DND-41 (cell line): ENCODE results near the gene SPNS2.

Source experiments
- ATAC-seq: fragments of 200-7000 bp; cut with Tn5 transposase; 3 replicates; pipeline ENCODE4 v1.9.1; 2021; ENCODE audit warnings: low read depth; ENCODE audit not compliant: insufficient read depth
- DNase-seq: peaks from one replicate; pipeline ENCODE4 v3.0.0-alpha.2; 2020
- H2AFZ ChIP-seq: 2 replicates; pipeline ENCODE4 v1.6.0; 2012; ENCODE audit warnings: low read depth, low read length
- H3K27ac ChIP-seq: 2 replicates; pipeline ENCODE4 v1.5.1; 2012; ENCODE audit warnings: low read length, inconsistent platforms
- H3K27me3 ChIP-seq: fragments of 200-600 bp; sonication (generic); 2 replicates; pipeline ENCODE4 v1.6.0; 2012; ENCODE audit warnings: low read length, mild to moderate bottlenecking, inconsistent platforms; ENCODE audit not compliant: insufficient read depth, poor library complexity
- H3K36me3 ChIP-seq: 2 replicates; pipeline ENCODE4 v1.5.1; 2012; ENCODE audit warnings: low read length, inconsistent platforms; ENCODE audit not compliant: insufficient read depth
- H3K4me1 ChIP-seq: 2 replicates; pipeline ENCODE4 v1.5.1; 2012; ENCODE audit warnings: mild to moderate bottlenecking, low read length; ENCODE audit not compliant: insufficient read depth
- H3K4me2 ChIP-seq: 2 replicates; pipeline ENCODE4 v1.6.0; 2012; ENCODE audit warnings: mild to moderate bottlenecking, moderate library complexity, low read length, inconsistent platforms; ENCODE audit not compliant: insufficient read depth
- H3K4me3 ChIP-seq, 2 experiments: fragments of 200-600 bp in 1 of 2; shearing (Covaris generic) in 1 of 2; 2 replicates each; pipeline ENCODE4 v1.5.1; 2012 to 2016; ENCODE audit warnings: inconsistent platforms in 2 of 2, low read length in 2 of 2, mild to moderate bottlenecking in 2 of 2, low read depth in 1 of 2, moderate library complexity in 1 of 2
- H3K79me2 ChIP-seq: 2 replicates; pipeline ENCODE4 v1.6.0; 2012; ENCODE audit warnings: low read length, inconsistent platforms; ENCODE audit not compliant: insufficient read depth
- H3K9ac ChIP-seq: 2 replicates; pipeline ENCODE4 v1.6.0; 2012; ENCODE audit warnings: low read depth, mild to moderate bottlenecking, inconsistent platforms, low read length, moderate library complexity
- H3K9me3 ChIP-seq: 2 replicates; pipeline ENCODE4 v1.5.1; 2012; ENCODE audit warnings: low read length, moderate library complexity, mild to moderate bottlenecking, inconsistent platforms; ENCODE audit not compliant: insufficient read depth, severe bottlenecking
- H4K20me1 ChIP-seq: 2 replicates; pipeline ENCODE4 v1.6.0; 2012; ENCODE audit warnings: low read length; ENCODE audit not compliant: insufficient read depth
- CTCF ChIP-seq: IDR thresholded peaks from 2 replicates; pipeline ENCODE4 v1.5.1; 2012; ENCODE audit warnings: borderline replicate concordance, low read length, moderate library complexity, mild to moderate bottlenecking; ENCODE audit not compliant: poor library complexity, severe bottlenecking; ENCODE audit errors: extremely low read depth
- EZH2 ChIP-seq: IDR thresholded peaks from 3 replicates; pipeline ENCODE4 v1.6.1; 2012; ENCODE audit warnings: borderline replicate concordance, low read depth, mild to moderate bottlenecking, moderate library complexity, low read length, inconsistent platforms; ENCODE audit not compliant: severe bottlenecking

The SPNS2 gene

GRCh38 chr17:4544135-4544950 is 45.7 kb downstream of the SPNS2 start:
- no peak overlapping the region for H3K9ac ChIP-seq
- H3K36me3 ChIP-seq: peaks cover 93% of the 10 kb centered on the region
- H3K79me2 ChIP-seq: no peaks in the 10 kb centered on the region

GRCh38 chr17:4544951-4545216 is 46.2 kb downstream of the SPNS2 start:
- H3K9ac ChIP-seq: no peak overlapping the region
- H3K4me3 ChIP-seq: no peak overlapping the region
- ATAC-seq (no peak), DNase-seq (no peak)
- no peaks in the 10 kb centered on the region for H3K9me3 ChIP-seq
- no peak for TF ChIP-seq CTCF
- no peak for TF ChIP-seq EZH2
- no peak overlapping the region for H2AFZ ChIP-seq
- no peaks in the 10 kb centered on the region for H3K4me1 ChIP-seq
- no peak overlapping the region for H3K4me2 ChIP-seq
- H3K36me3 ChIP-seq: peaks cover 93% of the 10 kb centered on the region
- H3K79me2 ChIP-seq: 0 out of 2 replicates have a peak, but pooled peaks cover 1% of the 10 kb centered on the region
- H3K27ac ChIP-seq: no peak overlapping the region
- peaks cover 45% of the 10 kb centered on the region for H4K20me1 ChIP-seq
- no peaks in the 10 kb centered on the region for H3K27me3 ChIP-seq

More at GRCh38 chr17:4544135-4544950, 45.7 kb downstream of the SPNS2 start:
- H3K27ac ChIP-seq: no peak overlapping the region
- no peak overlapping the region for H3K4me2 ChIP-seq
- no peak for TF ChIP-seq EZH2
- TF ChIP-seq CTCF: no peak
- no peaks in the 10 kb centered on the region for H3K9me3 ChIP-seq
- H3K27me3 ChIP-seq: no peaks in the 10 kb centered on the region
- H4K20me1 ChIP-seq: peaks cover 45% of the 10 kb centered on the region
- no peak overlapping the region for H2AFZ ChIP-seq
- no peak overlapping the region for H3K4me3 ChIP-seq
- no peaks in the 10 kb centered on the region for H3K4me1 ChIP-seq
- no peak for ATAC-seq
- no peak for DNase-seq

GRCh38 chr17:4545217-4545951 is 46.7 kb downstream of the SPNS2 start:
- Histone ChIP-seq H3K27ac (no peak overlapping the region), H4K20me1 (peaks cover 50% of the 10 kb centered on the region), H3K79me2 (0 out of 2 replicates have a peak, but pooled peaks cover 5% of the 10 kb centered on the region), H3K4me3 (no peak overlapping the region), H3K27me3 (no peaks in the 10 kb centered on the region), H3K4me1 (no peaks in the 10 kb centered on the region), H3K9ac (no peak overlapping the region), H3K9me3 (no peaks in the 10 kb centered on the region), H3K4me2 (no peak overlapping the region), H2AFZ (no peak overlapping the region), H3K36me3 (peaks cover 93% of the 10 kb centered on the region)
- no peak for TF ChIP-seq EZH2
- TF ChIP-seq CTCF: no peak
- no peak for ATAC-seq
- DNase-seq: no peak
